ENCODE measurements around the gene WSCD1. TPM values are rescaled to one million over a fixed set of nuclear protein-coding genes. Genes with fewer than 3 reads are reported as not detected.

Gene WSCD1
- total and polyA plus RNA-seq, 2 donors, result 2.8 to 6.8 TPM

DNA sequence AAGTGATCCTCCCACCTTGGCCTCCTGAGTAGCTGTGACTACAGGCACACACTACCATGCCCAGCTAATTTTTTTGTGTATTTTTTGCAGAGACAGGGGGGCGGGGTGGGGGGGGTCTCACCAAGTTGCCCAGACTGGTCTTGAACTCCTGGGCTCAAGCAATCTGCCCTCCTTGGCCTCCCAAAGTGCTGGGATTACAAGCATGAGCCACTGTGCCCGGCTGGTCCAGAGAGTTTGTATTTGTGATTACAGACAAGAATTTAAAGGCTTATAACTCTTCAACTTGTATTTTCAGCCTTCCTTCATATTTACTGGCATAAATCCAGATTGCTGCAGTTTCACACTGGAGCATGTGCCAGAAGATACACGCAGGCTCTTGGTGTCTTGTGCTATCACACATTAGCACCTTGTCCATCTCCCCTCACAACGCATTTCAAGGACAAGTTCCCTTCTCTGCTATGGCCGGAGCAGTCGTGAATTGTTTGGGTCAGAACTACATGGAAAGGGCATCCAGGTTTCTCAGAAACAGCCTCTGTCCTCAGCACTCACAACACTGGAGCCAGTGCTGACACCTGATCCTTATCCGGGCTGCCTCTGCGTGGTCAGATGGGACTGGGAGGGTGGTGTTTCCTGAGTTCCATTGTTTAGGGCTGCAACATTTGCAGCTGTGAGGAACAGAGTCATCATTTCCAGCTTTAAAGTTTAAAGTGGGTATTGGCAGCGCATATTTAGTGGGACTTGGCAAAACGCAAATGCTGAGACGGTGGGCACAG lies 28.1 kb downstream of the WSCD1 start:
- Histone ChIP-seq H3K4me3 (ENCODE audit: low read depth, low read length) (no peak overlapping the region), H3K27ac (ENCODE audit: low read depth) (no peak overlapping the region), H3K4me1 (ENCODE audit: insufficient read depth) (no peaks in the 10 kb centered on the region), H3K36me3 (ENCODE audit: insufficient read depth) (no peaks in the 10 kb centered on the region)
- 32% methylated on average over 11 of the region's 11 CpGs for WGBS
- DNase-seq (ENCODE audit: extremely low spot score), result no peak

DNA sequence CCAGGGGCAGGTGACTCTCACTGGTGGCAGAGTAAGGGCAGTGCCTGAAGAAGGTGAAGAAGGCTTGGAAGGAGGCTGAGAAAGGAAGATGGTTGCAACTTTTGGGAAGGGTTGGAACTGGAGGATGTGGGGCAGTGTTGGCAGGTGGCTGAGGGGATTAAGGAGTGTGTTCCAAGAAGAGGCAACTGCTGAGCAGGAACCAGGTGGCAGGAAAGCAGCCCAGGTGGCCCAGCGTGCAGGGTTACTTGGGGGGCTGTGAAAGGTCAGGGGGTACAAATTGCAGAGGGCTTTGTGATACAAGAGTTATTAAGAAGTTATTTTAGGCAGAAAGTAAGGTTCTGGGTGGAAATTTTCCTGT lies 28.6 kb downstream of the WSCD1 start:
- WGBS, result 56% methylated on average over 1 of the region's 1 CpG
- Histone ChIP-seq H3K4me1 (ENCODE audit: insufficient read depth) (no peaks in the 10 kb centered on the region), H3K4me3 (ENCODE audit: low read depth, low read length) (no peak overlapping the region), H3K27ac (ENCODE audit: low read depth) (no peak overlapping the region), H3K36me3 (ENCODE audit: insufficient read depth) (no peaks in the 10 kb centered on the region)
- DNase-seq (ENCODE audit: extremely low spot score), result no peak

DNA sequence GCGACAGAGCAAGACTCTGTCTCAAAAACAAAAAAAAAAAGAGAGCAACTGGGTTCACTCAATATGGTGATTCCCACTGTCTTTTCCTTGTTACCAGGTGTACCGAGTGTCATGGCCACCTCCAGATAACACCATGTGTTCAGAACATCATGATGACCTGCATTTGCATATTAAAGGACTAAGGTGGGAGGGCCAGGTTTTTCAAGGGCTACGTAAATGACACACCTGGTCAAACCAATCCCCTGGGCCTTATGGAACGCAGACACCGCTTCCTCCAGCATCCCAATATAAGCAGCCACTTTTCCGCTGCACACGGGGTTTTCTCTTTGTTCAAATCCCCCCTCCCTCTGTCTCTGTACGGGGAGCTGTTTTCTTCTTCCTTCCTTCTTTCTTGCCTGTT lies 29.3 kb downstream of the WSCD1 start:
- Histone ChIP-seq H3K4me3 (ENCODE audit: low read depth, low read length) (no peak overlapping the region), H3K4me1 (ENCODE audit: insufficient read depth) (no peaks in the 10 kb centered on the region), H3K36me3 (ENCODE audit: insufficient read depth) (no peaks in the 10 kb centered on the region), H3K27ac (ENCODE audit: low read depth) (no peak overlapping the region)
- no peak for DNase-seq (ENCODE audit: extremely low spot score)
- WGBS, result 75% methylated on average over 8 of the region's 8 CpGs

DNA sequence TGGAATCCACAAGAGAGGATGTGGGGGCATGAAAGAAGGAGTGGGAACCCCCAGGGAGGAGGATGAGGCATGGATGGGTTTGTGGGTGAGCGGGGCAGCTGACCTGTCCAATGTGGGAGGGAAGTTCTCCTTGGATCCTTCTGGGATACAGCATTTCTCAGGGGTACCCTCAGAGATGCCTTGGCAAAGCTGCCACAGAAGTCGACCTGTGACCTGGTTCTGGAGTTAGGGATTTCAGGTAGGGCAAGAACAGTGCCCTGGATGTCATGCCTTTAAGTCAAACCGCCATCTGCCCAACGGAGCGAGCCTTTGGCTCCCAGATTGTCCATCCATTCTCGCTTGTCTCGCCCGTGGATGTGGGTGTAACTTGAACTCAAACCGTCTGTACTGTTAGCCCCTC lies 30.0 kb downstream of the WSCD1 start:
- Histone ChIP-seq H3K4me1 (ENCODE audit: insufficient read depth) (no peaks in the 10 kb centered on the region), H3K27ac (ENCODE audit: low read depth) (no peak overlapping the region), H3K36me3 (ENCODE audit: insufficient read depth) (no peaks in the 10 kb centered on the region), H3K4me3 (ENCODE audit: low read depth, low read length) (no peak overlapping the region)
- no peak for DNase-seq (ENCODE audit: extremely low spot score)
- whole genome bisulfite sequencing, result 84% methylated on average over 9 of the region's 9 CpGs

DNA sequence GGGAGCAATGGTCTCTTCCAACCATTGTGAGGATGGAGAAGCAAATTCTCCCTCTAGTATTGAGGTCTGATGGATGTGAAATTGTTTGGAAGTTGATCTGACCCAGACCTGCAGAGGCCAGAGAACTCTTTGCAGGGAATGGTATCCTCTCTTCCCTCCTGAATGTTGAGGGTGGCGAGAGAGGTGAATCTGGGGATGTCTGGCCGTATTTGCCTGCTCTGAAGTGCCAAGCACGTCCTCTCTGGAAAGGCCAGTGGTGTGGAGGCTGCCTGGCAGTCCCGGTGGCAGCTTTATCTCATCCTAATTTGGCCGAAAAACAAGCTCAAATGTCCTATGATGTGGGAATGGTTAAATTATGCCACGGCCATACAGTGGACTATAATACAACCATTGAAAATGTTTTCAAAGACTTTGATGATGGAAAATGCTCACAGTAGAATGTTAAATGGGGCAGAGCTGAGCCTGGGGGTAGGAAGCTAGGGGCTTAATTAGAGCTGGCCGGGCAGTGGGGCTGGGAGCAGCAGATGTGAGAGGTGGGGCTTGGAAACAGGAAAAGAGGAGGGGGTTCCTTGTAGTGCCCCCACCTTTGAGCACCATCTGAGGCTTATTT lies 30.8 kb downstream of the WSCD1 start:
- DNase-seq (ENCODE audit: extremely low spot score), result no peak
- no peaks in the 10 kb centered on the region for H3K4me1 ChIP-seq (ENCODE audit: insufficient read depth)
- no peak overlapping the region for H3K4me3 ChIP-seq (ENCODE audit: low read depth, low read length)
- H3K27ac ChIP-seq (ENCODE audit: low read depth), result no peak overlapping the region
- WGBS, result 72% methylated on average over 7 of the region's 7 CpGs
- H3K36me3 ChIP-seq (ENCODE audit: insufficient read depth), result no peaks in the 10 kb centered on the region

DNA sequence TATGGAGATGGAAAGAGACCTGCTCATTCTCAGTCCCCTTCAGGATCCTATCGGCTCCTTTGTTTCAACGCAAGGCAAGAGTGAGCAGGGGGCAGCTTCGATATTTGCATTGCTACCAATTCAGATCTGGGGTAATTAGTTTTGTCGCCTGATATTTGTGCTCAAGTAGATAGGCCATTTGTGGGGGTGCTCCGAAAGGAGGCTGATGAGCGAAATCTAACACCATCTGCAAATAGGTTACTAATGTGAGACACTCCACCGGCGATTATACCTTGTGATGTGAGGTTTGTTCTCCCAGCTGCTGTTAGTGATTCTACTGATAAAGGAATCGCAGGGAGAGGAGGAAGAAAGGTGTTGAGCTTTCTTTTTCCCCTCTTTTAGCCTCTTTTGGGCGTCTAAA lies 31.5 kb downstream of the WSCD1 start:
- Histone ChIP-seq H3K27ac (ENCODE audit: low read depth) (no peak overlapping the region), H3K4me3 (ENCODE audit: low read depth, low read length) (no peak overlapping the region), H3K4me1 (ENCODE audit: insufficient read depth) (no peaks in the 10 kb centered on the region), H3K36me3 (ENCODE audit: insufficient read depth) (no peaks in the 10 kb centered on the region)
- no peak for DNase-seq (ENCODE audit: extremely low spot score)
- 41% methylated on average over 10 of the region's 10 CpGs for WGBS

DNA sequence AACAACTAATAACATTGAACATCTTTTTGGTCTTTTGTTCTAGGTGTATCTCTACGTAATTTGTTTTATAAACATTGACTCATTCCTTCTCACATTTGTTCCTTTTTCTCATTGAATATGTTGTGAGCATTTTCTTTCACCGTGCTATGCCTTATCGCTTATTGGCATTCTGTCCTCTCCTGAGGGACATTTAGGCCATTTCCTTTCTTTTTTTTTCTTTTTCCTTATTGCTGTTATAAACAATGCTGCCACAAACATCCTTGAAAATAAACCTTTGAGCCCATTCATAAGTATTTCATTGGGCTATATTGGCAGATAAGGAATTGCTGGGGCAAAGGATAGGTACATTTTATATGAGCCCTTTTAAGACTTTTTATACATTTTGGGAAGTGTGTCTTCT lies 32.4 kb downstream of the WSCD1 start:
- 66% methylated on average over 3 of the region's 3 CpGs for WGBS
- H3K4me1 ChIP-seq (ENCODE audit: insufficient read depth), result no peaks in the 10 kb centered on the region
- no peaks in the 10 kb centered on the region for H3K36me3 ChIP-seq (ENCODE audit: insufficient read depth)
- no peak overlapping the region for H3K4me3 ChIP-seq (ENCODE audit: low read depth, low read length)
- DNase-seq (ENCODE audit: extremely low spot score), result no peak
- H3K27ac ChIP-seq (ENCODE audit: low read depth), result no peak overlapping the region

DNA sequence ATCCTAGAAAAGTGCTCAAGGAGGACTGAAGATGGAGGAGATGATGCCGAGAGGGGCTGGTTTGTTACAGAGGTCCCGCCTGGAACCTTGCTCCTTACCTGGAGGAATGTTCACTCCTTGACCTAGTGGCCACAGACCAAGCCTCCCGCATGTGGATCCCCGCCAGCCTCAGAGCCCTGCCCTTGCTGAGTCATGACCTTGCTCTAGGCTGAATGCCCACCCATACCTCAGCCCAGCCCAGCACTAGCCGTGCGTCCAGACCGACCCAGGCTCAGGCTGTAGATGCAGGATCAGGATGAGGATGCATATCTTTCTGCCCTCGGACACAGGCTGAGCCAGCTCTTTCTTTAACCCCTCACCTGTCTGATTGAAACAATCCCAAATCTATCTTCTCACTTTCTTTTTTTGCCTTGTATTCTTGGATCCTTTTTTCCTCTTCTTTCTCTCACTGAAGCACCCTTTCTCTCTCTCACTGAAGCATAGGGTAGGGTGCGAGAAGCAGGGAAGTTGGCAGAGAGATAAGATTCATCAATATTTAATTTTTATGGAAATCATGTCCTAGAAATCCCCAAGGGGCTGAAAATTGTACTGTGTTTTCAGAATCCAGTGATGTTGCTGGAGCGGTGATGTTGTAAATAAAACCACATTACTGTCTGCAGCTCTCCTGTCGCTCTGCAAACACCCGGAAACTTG lies 34.9 kb downstream of the WSCD1 start:
- H3K36me3 ChIP-seq (ENCODE audit: insufficient read depth), result no peaks in the 10 kb centered on the region
- no peaks in the 10 kb centered on the region for H3K4me1 ChIP-seq (ENCODE audit: insufficient read depth)
- 51% methylated on average over 12 of the region's 12 CpGs for WGBS
- H3K27ac ChIP-seq (ENCODE audit: low read depth), result no peak overlapping the region
- no peak for DNase-seq (ENCODE audit: extremely low spot score)
- H3K4me3 ChIP-seq (ENCODE audit: low read depth, low read length), result no peak overlapping the region

DNA sequence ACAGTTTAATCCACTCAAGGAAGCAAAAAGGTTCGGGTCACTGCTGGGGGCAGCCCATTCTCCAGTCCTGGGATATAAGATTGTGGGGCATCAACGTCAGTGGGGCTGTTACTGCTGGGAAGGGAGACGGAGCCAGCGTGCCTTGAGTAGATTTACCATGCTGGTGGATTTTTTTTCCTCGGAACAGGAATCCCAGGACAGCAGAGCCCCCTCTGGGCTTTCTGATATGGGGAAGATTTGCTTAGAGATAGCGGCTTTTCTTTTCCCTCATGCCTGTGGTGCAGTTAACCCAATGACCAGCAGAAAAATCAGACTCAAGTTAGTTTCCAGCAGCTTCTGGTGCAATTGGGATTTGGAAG lies 35.4 kb downstream of the WSCD1 start:
- WGBS, result 29% methylated on average over 6 of the region's 6 CpGs
- DNase-seq (ENCODE audit: extremely low spot score), result no peak
- Histone ChIP-seq H3K27ac (ENCODE audit: low read depth) (no peak overlapping the region), H3K4me3 (ENCODE audit: low read depth, low read length) (no peak overlapping the region), H3K36me3 (ENCODE audit: insufficient read depth) (no peaks in the 10 kb centered on the region), H3K4me1 (ENCODE audit: insufficient read depth) (no peaks in the 10 kb centered on the region)

DNA sequence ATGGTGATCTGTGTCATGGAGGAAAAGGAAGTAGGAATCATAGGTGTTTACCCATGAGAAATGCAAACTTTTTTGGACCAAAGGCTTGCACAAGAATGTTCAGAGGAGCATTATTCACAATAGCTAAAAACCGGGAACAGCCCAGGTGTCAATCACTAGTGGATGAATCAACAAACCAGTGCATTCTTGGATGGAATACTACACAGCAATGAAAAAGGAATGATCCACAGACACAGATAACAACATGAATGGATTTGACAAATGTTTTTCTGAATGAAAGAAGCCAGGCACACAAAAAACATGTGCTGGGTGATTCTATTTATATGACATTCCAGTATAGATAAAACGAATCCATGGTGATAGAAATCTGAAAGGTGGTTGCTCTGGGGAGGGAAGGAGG lies 36.0 kb downstream of the WSCD1 start:
- 76% methylated on average over 2 of the region's 2 CpGs for WGBS
- H3K36me3 ChIP-seq (ENCODE audit: insufficient read depth), result no peaks in the 10 kb centered on the region
- no peak for DNase-seq (ENCODE audit: extremely low spot score)
- no peaks in the 10 kb centered on the region for H3K4me1 ChIP-seq (ENCODE audit: insufficient read depth)
- no peak overlapping the region for H3K4me3 ChIP-seq (ENCODE audit: low read depth, low read length)
- no peak overlapping the region for H3K27ac ChIP-seq (ENCODE audit: low read depth)

DNA sequence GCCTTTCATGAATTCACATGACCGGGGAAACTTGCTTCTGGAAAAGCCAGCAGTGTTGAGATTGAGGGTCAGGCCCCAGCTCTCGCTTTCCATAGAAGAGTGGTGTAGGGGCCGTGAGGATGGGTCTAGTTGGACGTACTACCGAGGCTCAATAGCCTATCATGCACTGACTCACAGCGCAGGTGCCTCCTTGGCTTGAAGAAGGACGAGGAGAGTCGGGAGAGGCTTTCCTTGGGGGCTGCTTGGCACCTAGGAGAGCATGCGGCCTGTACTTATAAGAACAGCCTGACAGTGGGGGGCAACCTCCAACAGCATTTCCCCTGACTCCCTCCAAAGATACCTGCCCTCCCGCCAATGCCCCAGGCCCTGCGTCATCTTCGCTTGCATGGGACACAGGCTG lies 37.6 kb downstream of the WSCD1 start:
- no peak overlapping the region for H3K4me3 ChIP-seq (ENCODE audit: low read depth, low read length)
- H3K4me1 ChIP-seq (ENCODE audit: insufficient read depth), result no peaks in the 10 kb centered on the region
- H3K27ac ChIP-seq (ENCODE audit: low read depth), result no peak overlapping the region
- WGBS, result 93% methylated on average over 12 of the region's 12 CpGs
- no peak for DNase-seq (ENCODE audit: extremely low spot score)
- H3K36me3 ChIP-seq (ENCODE audit: insufficient read depth), result no peaks in the 10 kb centered on the region

DNA sequence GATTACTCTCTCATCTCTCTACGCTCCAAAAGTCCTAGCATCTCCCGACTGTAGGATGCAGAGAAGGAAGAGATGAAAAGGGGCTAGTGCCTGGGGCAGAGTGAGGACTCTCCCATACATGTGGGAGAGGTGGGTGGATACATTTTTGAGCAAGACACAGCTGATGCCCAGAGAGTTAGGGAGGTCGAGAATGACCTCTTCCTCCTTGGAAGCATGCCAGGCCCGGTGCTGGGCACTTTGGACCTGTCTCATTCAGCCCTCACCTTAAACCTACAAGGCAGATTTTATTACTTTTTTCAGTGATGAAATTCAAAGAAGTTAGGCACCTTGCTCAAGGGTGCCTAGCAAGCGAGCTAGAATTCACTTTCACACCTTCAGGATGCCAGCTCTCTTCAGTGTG lies 38.2 kb downstream of the WSCD1 start:
- H3K4me3 ChIP-seq (ENCODE audit: low read depth, low read length), result no peak overlapping the region
- DNase-seq (ENCODE audit: extremely low spot score), result no peak
- 77% methylated on average over 5 of the region's 5 CpGs for WGBS
- no peaks in the 10 kb centered on the region for H3K4me1 ChIP-seq (ENCODE audit: insufficient read depth)
- no peak overlapping the region for H3K27ac ChIP-seq (ENCODE audit: low read depth)
- no peaks in the 10 kb centered on the region for H3K36me3 ChIP-seq (ENCODE audit: insufficient read depth)

DNA sequence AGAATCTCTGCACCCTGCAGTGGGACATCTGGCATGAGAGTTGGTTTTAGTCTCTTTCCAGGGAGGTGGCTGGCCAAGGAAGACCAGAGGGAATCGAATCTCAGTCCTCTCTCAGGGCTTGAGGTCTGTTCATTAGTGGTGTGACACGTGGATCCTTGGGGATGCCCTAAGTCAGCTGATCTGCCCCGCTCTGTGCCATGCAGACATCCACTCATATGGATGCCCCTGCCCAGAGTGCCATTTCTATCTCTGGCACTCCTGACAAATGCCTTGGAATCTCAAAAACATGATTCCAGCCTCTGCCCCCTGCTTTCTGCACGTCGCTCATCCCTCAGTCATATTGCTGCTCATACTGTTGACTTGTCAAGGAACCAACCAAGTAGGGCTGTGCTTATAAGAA lies 38.8 kb downstream of the WSCD1 start:
- WGBS, result 83% methylated on average over 5 of the region's 5 CpGs
- Histone ChIP-seq H3K4me1 (ENCODE audit: insufficient read depth) (no peaks in the 10 kb centered on the region), H3K4me3 (ENCODE audit: low read depth, low read length) (no peak overlapping the region), H3K27ac (ENCODE audit: low read depth) (no peak overlapping the region), H3K36me3 (ENCODE audit: insufficient read depth) (no peaks in the 10 kb centered on the region)
- DNase-seq (ENCODE audit: extremely low spot score), result no peak

DNA sequence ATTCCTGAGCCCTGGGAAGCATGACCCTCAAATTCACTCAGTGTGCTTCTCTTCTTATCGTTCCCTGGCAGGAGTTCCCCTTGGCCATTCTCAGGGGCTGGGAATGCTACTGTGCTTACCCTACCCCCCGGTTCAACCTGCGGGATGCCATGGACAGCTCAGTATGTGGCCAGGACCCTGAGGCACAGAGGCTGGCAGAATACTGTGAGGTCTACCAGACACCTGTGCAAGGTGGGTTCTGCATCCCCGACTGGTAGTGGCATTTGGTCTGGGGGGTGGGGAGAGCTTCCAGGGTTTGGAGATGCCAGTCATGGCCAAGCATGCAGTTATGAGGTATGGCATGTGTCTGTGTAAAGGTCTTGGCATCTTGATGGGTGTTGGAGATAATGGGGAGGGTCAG lies 39.4 kb downstream of the WSCD1 start:
- Histone ChIP-seq H3K27ac (ENCODE audit: low read depth) (no peak overlapping the region), H3K36me3 (ENCODE audit: insufficient read depth) (no peaks in the 10 kb centered on the region), H3K4me1 (ENCODE audit: insufficient read depth) (no peaks in the 10 kb centered on the region), H3K4me3 (ENCODE audit: low read depth, low read length) (no peak overlapping the region)
- WGBS, result 90% methylated on average over 4 of the region's 4 CpGs
- no peak for DNase-seq (ENCODE audit: extremely low spot score)

All from urinary bladder (tissue), 4 donors.